Small intestine (tissue), 7 donors: Measurements from ENCODE around the gene C5orf24. TPM values are rescaled to one million over a fixed set of nuclear protein-coding genes. Genes with fewer than 3 reads are reported as not detected.
A peak's percentile ranks its signal among the peaks of the same experiment; 100 is the strongest.
"Not testable (repeated sequence)": the region's sequence is repeated elsewhere in the genome, so short reads cannot be mapped to it uniquely, and the experiment has no call there.

Source experiments
- DNase-seq, 2 donors: peaks; one replicate each; pipeline versions ENCODE4 v3.0.0 to v3.0.0-alpha.2; 2013
- FAIRE-seq: peaks from 2 replicates; lab custom pipeline; 2012; peaks lifted over from hg19 to GRCh38; lab: Jason Lieb, UNC
- H3K27ac ChIP-seq, 3 donors: one replicate each; pipeline ENCODE4 v1.5.1; 2013; ENCODE audit warnings: low read length in 2 of 3, mild to moderate bottlenecking in 2 of 3, control low read depth in 1 of 3, inconsistent platforms in 1 of 3, low read depth in 1 of 3, moderate library complexity in 1 of 3
- H3K27me3 ChIP-seq, 3 donors: one replicate each; pipeline ENCODE4 v1.6.1; 2013; ENCODE audit warnings: low read length in 3 of 3, inconsistent platforms in 1 of 3; ENCODE audit not compliant: control insufficient read depth in 3 of 3, insufficient read depth in 3 of 3
- H3K36me3 ChIP-seq, 3 donors: one replicate each; pipeline ENCODE4 v1.6.1; 2013; ENCODE audit warnings: low read length in 3 of 3, inconsistent platforms in 1 of 3, low read depth in 1 of 3, mild to moderate bottlenecking in 1 of 3, moderate library complexity in 1 of 3; ENCODE audit not compliant: control insufficient read depth in 3 of 3, insufficient read depth in 2 of 3
- H3K4me1 ChIP-seq, 3 donors: one replicate each; pipeline ENCODE4 v1.6.1; 2013; ENCODE audit warnings: low read length in 2 of 3, inconsistent platforms in 1 of 3, low read depth in 1 of 3, mild to moderate bottlenecking in 1 of 3, moderate library complexity in 1 of 3; ENCODE audit not compliant: control insufficient read depth in 3 of 3, insufficient read depth in 2 of 3
- H3K4me3 ChIP-seq, 3 donors: one replicate each; pipeline ENCODE4 v1.5.1; 2013; ENCODE audit warnings: low read length in 3 of 3, control low read depth in 1 of 3, inconsistent platforms in 1 of 3, low read depth in 1 of 3, mild to moderate bottlenecking in 1 of 3, moderate library complexity in 1 of 3
- H3K9me3 ChIP-seq, 2 donors: one replicate each; pipeline ENCODE4 v1.6.1; 2013; ENCODE audit warnings: low read depth in 1 of 2, low read length in 1 of 2; ENCODE audit not compliant: control insufficient read depth in 2 of 2, insufficient read depth in 1 of 2
- WGBS, 3 donors: extraction: QIAGEN DNeasy Blood & Tissue Kit; methylation state at CpG; one replicate each; pipeline ENCODE4 v1.1.7; 2013; 5-methylcytosine and 5-hydroxymethylcytosine counted together
- polyA plus RNA-seq, 4 donors: library from polyadenylated mRNA; stranded (reverse) in 3 of 4; unstranded in 1 of 4; fragments of 200-250 nt in 3 of 4; fragments of 120-200 nt in 1 of 4; gene quantifications; one replicate each; pipeline versions ENCODE4 v1.2.1 to v1.2.3, GENCODE V29; 2013
- donor health status: healthy with polysubstance abuse.
- donor health status: control.
- donor health status: control.
- donor health status: Bipolar disorder and iron deficiency.
- donor health status: healthy.

C5orf24 gene
- polyA plus RNA-seq, 4 donors, result 13.2 to 49.4 (median 19.9) TPM

- no peak overlapping the region for H3K27ac ChIP-seq
- H3K36me3 ChIP-seq, result peaks cover 9 to 52% (median 12%) of the 10 kb centered on the region in 3 donors
- H3K4me1 ChIP-seq, result no peaks in the 10 kb centered on the region
- 89 to 95% (median 90%) methylated on average over 4 of the region's 4 CpGs for WGBS, 3 donors
- DNase-seq, result no peak
- no peak overlapping the region for H3K4me3 ChIP-seq
- H3K27me3 ChIP-seq, result no peaks in the 10 kb centered on the region
- H3K9me3 ChIP-seq, result no peaks in the 10 kb centered on the region
- FAIRE-seq, result no peak
These were observed 26.3 kb upstream of the C5orf24 start for GRCh38 chr5:134819407-134819963.

GRCh38 chr5:134821841-134822240 lies 23.9 kb upstream of the C5orf24 start:
- no peak overlapping the region for H3K4me3 ChIP-seq
- H3K27me3 ChIP-seq, result no peaks in the 10 kb centered on the region
- no peaks in the 10 kb centered on the region for H3K9me3 ChIP-seq
- FAIRE-seq, result no peak
- 87 to 90% (median 88%) methylated on average over 7 of the region's 7 CpGs for WGBS, 3 donors
- no peak overlapping the region for H3K27ac ChIP-seq
- H3K4me1 ChIP-seq, result no peaks in the 10 kb centered on the region
- no peak for DNase-seq
- H3K36me3 ChIP-seq, result peaks cover 11 to 49% (median 12%) of the 10 kb centered on the region in 3 donors

- Histone ChIP-seq H3K27ac (no peak overlapping the region), H3K4me1 (no peaks in the 10 kb centered on the region), H3K4me3 (no peak overlapping the region), H3K9me3 (no peaks in the 10 kb centered on the region), H3K27me3 (no peaks in the 10 kb centered on the region), H3K36me3 (peaks cover 9 to 41% (median 9%) of the 10 kb centered on the region in 3 donors)
- 98 to 100% (median 100%) methylated on average over 1 of the region's 1 CpG for whole genome bisulfite sequencing, 3 donors
- no peak for FAIRE-seq
- DNase-seq, result no peak
These were observed 21.1 kb upstream of the C5orf24 start for GRCh38 chr5:134824681-134825080.

GRCh38 chr5:134825212-134825611 lies 20.6 kb upstream of the C5orf24 start:
- Histone ChIP-seq H3K4me3 (no peak overlapping the region), H3K36me3 (peaks cover 9 to 37% (median 9%) of the 10 kb centered on the region in 3 donors), H3K4me1 (no peaks in the 10 kb centered on the region), H3K27me3 (no peaks in the 10 kb centered on the region), H3K27ac (no peak overlapping the region), H3K9me3 (no peaks in the 10 kb centered on the region)
- DNase-seq, result no peak
- 91 to 95% (median 91%) methylated on average over 7 of the region's 7 CpGs for WGBS, 3 donors
- no peak for FAIRE-seq

- no peak for DNase-seq
- 85 to 93% (median 91%) methylated on average over 3 of the region's 3 CpGs for WGBS, 3 donors
- no peak overlapping the region for H3K4me3 ChIP-seq
- H3K4me1 ChIP-seq, result no peaks in the 10 kb centered on the region
- peaks cover 0 to 44% (median 0%) of the 10 kb centered on the region in 3 donors for H3K36me3 ChIP-seq
- FAIRE-seq, result no peak
- H3K27ac ChIP-seq, result no peak overlapping the region
- H3K27me3 ChIP-seq, result no peaks in the 10 kb centered on the region
- no peaks in the 10 kb centered on the region for H3K9me3 ChIP-seq
These were observed 12.3 kb upstream of the C5orf24 start for GRCh38 chr5:134833340-134834032.

GRCh38 chr5:134835623-134836022 lies 10.1 kb upstream of the C5orf24 start:
- H3K27me3 ChIP-seq, result no peaks in the 10 kb centered on the region
- no peak for FAIRE-seq
- WGBS, 3 donors, result 94 to 97% (median 95%) methylated on average over 2 of the region's 2 CpGs
- no peak for DNase-seq
- H3K4me1 ChIP-seq, result no peaks in the 10 kb centered on the region
- H3K27ac ChIP-seq, result no peak overlapping the region
- H3K9me3 ChIP-seq, result no peaks in the 10 kb centered on the region
- H3K36me3 ChIP-seq, result peaks cover 0 to 57% (median 0%) of the 10 kb centered on the region in 3 donors
- H3K4me3 ChIP-seq, result no peak overlapping the region

- H3K9me3 ChIP-seq, result no peaks in the 10 kb centered on the region
- WGBS, 3 donors, result 13 to 50% (median 41%) methylated on average over 3 of the region's 3 CpGs
- peaks cover 0 to 54% (median 0%) of the 10 kb centered on the region in 3 donors for H3K36me3 ChIP-seq
- no peak overlapping the region for H3K27ac ChIP-seq
- no peaks in the 10 kb centered on the region for H3K27me3 ChIP-seq
- no peak overlapping the region for H3K4me3 ChIP-seq
- no peaks in the 10 kb centered on the region for H3K4me1 ChIP-seq
- no peak for FAIRE-seq
- peak; percentile 17 to 77 for DNase-seq
These were observed 8.1 kb upstream of the C5orf24 start for GRCh38 chr5:134837530-134838181.

GRCh38 chr5:134838361-134838760 lies 7.4 kb upstream of the C5orf24 start:
- H3K27me3 ChIP-seq, H3K27ac ChIP-seq, DNase-seq, H3K9me3 ChIP-seq, H3K4me1 ChIP-seq, H3K4me3 ChIP-seq, FAIRE-seq: not testable (repeated sequence)
- H3K36me3 ChIP-seq, result peaks cover 0 to 51% (median 0%) of the 10 kb centered on the region in 3 donors
- 64 to 83% (median 76%) methylated on average over 9 of the region's 9 CpGs for WGBS, 3 donors
